GM12878 (cell line): ENCODE data around the gene STXBP4. TPM values are rescaled to one million over a fixed set of nuclear protein-coding genes. Genes with fewer than 3 reads are reported as not detected.

Experiments
- ATAC-seq: fragments of 200-7000 bp; cut with Tn5 transposase; 3 replicates; pipeline ENCODE4 v1.9.1; 2020; ENCODE audit warnings: mild to moderate bottlenecking, moderate library complexity
- BruUV-seq: library from RNA; stranded (reverse); fragments of 400-500 nt; replicated peaks from 2 replicates; lab custom pipeline; 2021; lab: Mats Ljungman, UMichigan
- CTCF ChIA-PET: fragments of 300-600 bp; sonication (Branson Sonifier 250); formaldehyde crosslinking; extraction: SDS; loops from one replicate; lab custom pipeline; 2021; ENCODE audit warnings: inconsistent platforms; lab: Yijun Ruan, JAX
- POLR2A ChIA-PET: fragments of 350-600 bp; formaldehyde crosslinking; extraction: SDS; loops from one replicate; lab custom pipeline; 2021; ENCODE audit warnings: inconsistent platforms; lab: Charles Lee
- RAD21 ChIA-PET: fragments of 300-600 bp; sonication (Branson Sonifier 250); formaldehyde crosslinking; loops from one replicate; lab custom pipeline; 2023; ENCODE audit warnings: antibody characterized with exemption; ENCODE audit not compliant: unreplicated experiment; lab: Charles Lee
- SMC1A ChIA-PET: fragments of 300-600 bp; sonication (Branson Sonifier 250); formaldehyde crosslinking; loops from one replicate; lab custom pipeline; 2023; ENCODE audit not compliant: unreplicated experiment, uncharacterized antibody; lab: Charles Lee
- DNase-seq: peaks from one replicate; pipeline ENCODE4 v3.0.0-alpha.2; 2011; ENCODE audit warnings: low read depth, low spot score
- FAIRE-seq: peaks from 3 replicates; lab custom pipeline; 2011; peaks lifted over from hg19 to GRCh38; lab: Jason Lieb, UNC
- H2AFZ ChIP-seq: 2 replicates; pipeline ENCODE4 v1.6.0; 2011; ENCODE audit warnings: low read depth, low read length, control low read depth; ENCODE audit not compliant: control insufficient read depth
- H3K27ac ChIP-seq: 2 replicates; pipeline ENCODE4 v1.5.1; 2011; ENCODE audit warnings: control low read depth; ENCODE audit not compliant: control insufficient read depth, insufficient read depth
- H3K27me3 ChIP-seq, 2 experiments: replicated peaks in 1 of 2; 2 replicates each; pipeline versions ENCODE4 v1.6.0 to v1.6.1; 2011; ENCODE audit warnings: low read length in 1 of 2; ENCODE audit not compliant: control insufficient read depth in 2 of 2, insufficient read depth in 2 of 2
- H3K36me3 ChIP-seq, 2 experiments: 2 replicates each; pipeline ENCODE4 v1.5.1; 2011; ENCODE audit warnings: low read length in 1 of 2; ENCODE audit not compliant: control insufficient read depth in 2 of 2, insufficient read depth in 2 of 2
- H3K4me1 ChIP-seq: 2 replicates; pipeline ENCODE4 v1.6.1; 2011; ENCODE audit warnings: mild to moderate bottlenecking, low read length, moderate library complexity, mixed read lengths; ENCODE audit not compliant: control insufficient read depth, insufficient read depth
- H3K4me2 ChIP-seq: 2 replicates; pipeline ENCODE4 v1.6.0; 2011; ENCODE audit warnings: control low read depth; ENCODE audit not compliant: control insufficient read depth, insufficient read depth
- H3K4me3 ChIP-seq: fragments of 200-600 bp; sonication (generic); 2 replicates; pipeline ENCODE4 v1.5.1; 2016
- H3K79me2 ChIP-seq: 2 replicates; pipeline ENCODE4 v1.6.0; 2011; ENCODE audit warnings: low read length; ENCODE audit not compliant: control insufficient read depth, insufficient read depth
- H3K9ac ChIP-seq: 2 replicates; pipeline ENCODE4 v1.8.0; 2011; ENCODE audit warnings: low read length, control low read depth, mixed read lengths; ENCODE audit not compliant: control insufficient read depth, insufficient read depth
- H3K9me3 ChIP-seq: replicated peaks from 3 replicates; pipeline ENCODE4 v1.5.1; 2011; ENCODE audit warnings: mild to moderate bottlenecking, low read length; ENCODE audit not compliant: control insufficient read depth, insufficient read depth
- H4K20me1 ChIP-seq: 2 replicates; pipeline ENCODE4 v1.6.0; 2011; ENCODE audit not compliant: control insufficient read depth, insufficient read depth
- ATF2 ChIP-seq: IDR thresholded peaks from 2 replicates; pipeline ENCODE4 v1.6.1; 2012; ENCODE audit warnings: low read length, inconsistent platforms
- ESRRA ChIP-seq: IDR thresholded peaks from 2 replicates; pipeline ENCODE4 v1.6.1; 2012; ENCODE audit warnings: mild to moderate bottlenecking, low read length, improper control_type of control experiment
- GATAD2B ChIP-seq: fragments of 450-650 bp; conservative IDR thresholded peaks from 2 replicates; pipeline ENCODE4 v1.6.1; 2017; ENCODE audit warnings: low read depth, mild to moderate bottlenecking, moderate library complexity
- KLF5 ChIP-seq: fragments of 450-650 bp; IDR thresholded peaks from 2 replicates; pipeline ENCODE4 v1.6.1; 2014; ENCODE audit warnings: mild to moderate bottlenecking; ENCODE audit not compliant: partially characterized antibody
- MEF2A ChIP-seq: IDR thresholded peaks from 2 replicates; pipeline ENCODE4 v1.6.1; 2011; ENCODE audit warnings: low read depth, mild to moderate bottlenecking, low read length, moderate library complexity; ENCODE audit not compliant: insufficient read depth
- MEF2B ChIP-seq: fragments of 450-650 bp; IDR thresholded peaks from 2 replicates; pipeline ENCODE4 v1.6.1; 2018; ENCODE audit warnings: mild to moderate bottlenecking, moderate library complexity; ENCODE audit not compliant: partially characterized antibody, poor library complexity, severe bottlenecking
- MYB ChIP-seq: fragments of 150-350 bp; IDR thresholded peaks from 2 replicates; pipeline ENCODE4 v1.6.1; 2014; ENCODE audit warnings: mild to moderate bottlenecking, low read depth, low read length, borderline replicate concordance
- NKRF ChIP-seq: fragments of 450-650 bp; conservative IDR thresholded peaks from 2 replicates; pipeline ENCODE4 v1.6.1; 2017; ENCODE audit warnings: mild to moderate bottlenecking, moderate library complexity
- POU2F2 ChIP-seq: IDR thresholded peaks from 3 replicates; pipeline ENCODE4 v1.6.1; 2011; ENCODE audit warnings: low read depth, mild to moderate bottlenecking, low read length, borderline replicate concordance
- RELB ChIP-seq: fragments of 450-650 bp; IDR thresholded peaks from 2 replicates; pipeline ENCODE4 v1.6.1; 2017; ENCODE audit warnings: low read depth, mild to moderate bottlenecking, moderate library complexity
- SPI1 ChIP-seq: IDR thresholded peaks from 2 replicates; pipeline ENCODE4 v1.6.1; 2011; ENCODE audit warnings: low read depth, mild to moderate bottlenecking, low read length, moderate library complexity, borderline replicate concordance; ENCODE audit not compliant: insufficient read depth
- SREBF2 ChIP-seq: IDR thresholded peaks from 2 replicates; pipeline ENCODE4 v1.6.1; 2012; ENCODE audit warnings: mild to moderate bottlenecking, low read length
- SRF ChIP-seq, 2 experiments: IDR thresholded peaks; 2 replicates each; pipeline ENCODE4 v1.6.1; 2011; ENCODE audit warnings: low read depth in 2 of 2, low read length in 2 of 2, mild to moderate bottlenecking in 1 of 2, moderate library complexity in 1 of 2
- SUZ12 ChIP-seq: fragments of 200-600 bp; sonication (generic); IDR thresholded peaks from one replicate; pipeline ENCODE4 v1.6.1; 2018; ENCODE audit warnings: antibody characterized with exemption, mild to moderate bottlenecking; ENCODE audit not compliant: unreplicated experiment
- TARDBP ChIP-seq: IDR thresholded peaks from 2 replicates; pipeline ENCODE4 v1.6.1; 2016; ENCODE audit warnings: borderline replicate concordance
- TCF12 ChIP-seq: IDR thresholded peaks from 2 replicates; pipeline ENCODE4 v1.6.1; 2011; ENCODE audit warnings: low read depth, mild to moderate bottlenecking, low read length
- whole genome bisulfite sequencing: methylation state at CpG from one replicate; pipeline ENCODE4 v1.1.6; 2016; ENCODE audit warnings: low lambda C conversion rate; ENCODE audit not compliant: insufficient replicate concordance, insufficient coverage; ENCODE audit errors: missing lambda C conversion rate; 5-methylcytosine and 5-hydroxymethylcytosine counted together
- in situ Hi-C: fragments of 300-500 bp; cut with MboI; formaldehyde crosslinking; loops from 9 replicates; pipeline ENCODE4 v1.14.3; 2018; ENCODE audit warnings: mixed read lengths
- intact Hi-C: fragments of 100-400 bp; cut with micrococcal nuclease; formaldehyde crosslinking; loops from one replicate; pipeline ENCODE4 v1.14.2; 2022; ENCODE audit not compliant: unreplicated experiment
- polyA plus RNA-seq, 11 experiments: library from polyadenylated mRNA; depleted of rRNA in 4 of 11; unstranded in 6 of 11; stranded (reverse) in 5 of 11; fragments of >200 nt; fragmentation: Nextera tagmentation in 4 of 11; fragmentation: Illumina TruSeq in 1 of 11; extraction: Ambion mirVana in 4 of 11; extraction: Trizol in 1 of 11; gene quantifications; 1 replicate in 1 of 11; 2 replicates in 10 of 11; pipeline versions ENCODE4 v1.2.1 to v1.2.3, GENCODE V29; 2011 to 2016; ENCODE audit warnings: inconsistent platforms in 2 of 11, missing spikeins in 2 of 11, low read depth in 1 of 11
- total RNA-seq, 4 experiments: library from RNA; depleted of rRNA in 3 of 4; stranded (reverse); fragments of >200 nt in 3 of 4; fragmentation: Illumina TruSeq in 1 of 4; extraction: Trizol in 1 of 4; gene quantifications; 2 replicates each; pipeline versions ENCODE4 v1.2.1 to v1.2.3, GENCODE V29; 2013 to 2021

Gene STXBP4
- total and polyA plus RNA-seq, 10 of the 15 experiments (the other 5 are each of a cell fraction or from before 2014, with no cell fraction given) = 4.3 to 11.0 (median 6.7) TPM

- TF ChIP-seq SREBF2 = no peak
- no peak for TF ChIP-seq TARDBP
- no peak for TF ChIP-seq SUZ12
- no peak for TF ChIP-seq KLF5
- no peak for TF ChIP-seq POU2F2
- TF ChIP-seq SPI1 = no peak
- no peak for TF ChIP-seq NKRF
- TF ChIP-seq, all 136 proteins: peak for 0
Observed at GRCh38 chr17:55081559-55081958, 113.0 kb downstream of the STXBP4 start (continued).

GRCh38 chr17:55086635-55087058 lies 118.1 kb downstream of the STXBP4 start:
- Histone ChIP-seq H3K36me3 (no peaks in the 10 kb centered on the region; a peak in 1 of 4 replicates), H3K27ac (no peak overlapping the region), H3K27me3 (no peaks in the 10 kb centered on the region), H2AFZ (no peak overlapping the region), H3K79me2 (no peaks in the 10 kb centered on the region), H3K4me1 (peaks cover 5% of the 10 kb centered on the region), H3K4me3 (no peak overlapping the region), H3K4me2 (no peak overlapping the region), H3K9me3 (no peaks in the 10 kb centered on the region; the same call in 2 of the 3 replicates), H4K20me1 (no peaks in the 10 kb centered on the region), H3K9ac (no peak overlapping the region)
- intact Hi-C loops (no loop called here), in situ Hi-C loops (no loop called here)
- DNase-seq (no peak), ATAC-seq (no peak), FAIRE-seq (peak; percentile 54)
- BruUV-seq = no TSS peak
- ChIA-PET POLR2A (no interaction called here), CTCF (no interaction called here), SMC1A (no interaction called here), RAD21 (no interaction called here)
- 89% methylated on average over 2 of the region's 2 CpGs for WGBS
- no peak for TF ChIP-seq SRF (IDR thresholded peaks at IDR 0.05; ENCODE audit: low read depth in 2 of 2, low read length in 2 of 2)
- no peak for TF ChIP-seq TCF12
- no peak for TF ChIP-seq ATF2
- TF ChIP-seq ESRRA = no peak
- TF ChIP-seq GATAD2B = no peak
- no peak for TF ChIP-seq MEF2A
- TF ChIP-seq MYB = no peak
- TF ChIP-seq MEF2B = no peak
- no peak for TF ChIP-seq RELB
